Activated naive CD4-positive, alpha-beta T cell treated with anti-CD3 and anti-CD28 coated beads, Interleukin-2, amount 10 ng/mL, durations not matched to agents 5 hours and 36 hours (primary cell): ENCODE results near the gene CXXC4. TPM values are rescaled to one million over a fixed set of nuclear protein-coding genes. Genes with fewer than 3 reads are reported as not detected.

Experiments used
- total RNA-seq, 2 experiments: library from RNA; stranded (reverse); gene quantifications; one replicate each; pipeline ENCODE4 v1.2.3, GENCODE V29; 2021

The CXXC4 gene
- total RNA-seq, result not detected

DNA sequence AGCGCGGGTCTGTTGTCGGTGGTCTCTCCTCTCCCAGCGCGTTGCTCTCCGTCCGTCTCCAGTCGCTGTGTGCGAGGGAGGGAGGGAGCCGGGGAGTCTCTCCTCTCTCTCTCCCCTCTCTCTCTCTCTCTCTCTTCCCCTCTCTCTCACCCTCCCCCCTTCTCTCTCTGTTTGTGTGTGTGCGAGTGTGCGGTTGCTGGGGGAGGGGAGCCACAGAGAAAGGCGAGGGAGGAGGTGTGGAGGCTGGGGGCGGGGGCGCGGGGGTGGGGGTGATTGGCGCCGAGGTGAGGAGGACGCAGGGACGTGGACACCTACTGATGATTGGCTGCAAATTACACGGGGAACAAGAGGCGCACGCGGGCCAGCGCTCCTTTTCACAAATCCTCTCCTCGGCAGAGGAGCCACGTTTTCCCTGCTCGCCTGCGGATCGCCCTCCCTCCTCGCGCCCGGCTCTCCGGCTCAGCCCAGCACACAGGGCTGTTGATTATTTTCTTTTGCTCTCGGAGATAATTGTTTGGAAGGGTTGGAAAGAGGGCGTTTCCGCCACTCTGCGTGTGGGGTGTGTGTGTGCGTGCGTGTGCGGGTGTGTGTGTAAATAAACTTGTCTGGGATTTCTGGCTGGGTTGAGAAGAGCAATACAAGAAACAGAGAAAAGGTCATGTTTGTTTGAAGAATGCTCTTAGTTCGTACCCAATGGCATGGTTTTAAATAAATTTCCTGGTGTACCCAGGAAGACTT lies at the start of gene CXXC4:
TSS of gene CXXC4 (minus strand) at position 73 of the 738 bp plus-strand sequence. CDS start 3,092 bp downstream, outside the sequence.

